ENCODE measurements around the gene PRRG4.

GRCh38 chr11:32831221-32831620 is 1.5 kb downstream of the PRRG4 start:
- TF ChIP-seq, protein P1, sequence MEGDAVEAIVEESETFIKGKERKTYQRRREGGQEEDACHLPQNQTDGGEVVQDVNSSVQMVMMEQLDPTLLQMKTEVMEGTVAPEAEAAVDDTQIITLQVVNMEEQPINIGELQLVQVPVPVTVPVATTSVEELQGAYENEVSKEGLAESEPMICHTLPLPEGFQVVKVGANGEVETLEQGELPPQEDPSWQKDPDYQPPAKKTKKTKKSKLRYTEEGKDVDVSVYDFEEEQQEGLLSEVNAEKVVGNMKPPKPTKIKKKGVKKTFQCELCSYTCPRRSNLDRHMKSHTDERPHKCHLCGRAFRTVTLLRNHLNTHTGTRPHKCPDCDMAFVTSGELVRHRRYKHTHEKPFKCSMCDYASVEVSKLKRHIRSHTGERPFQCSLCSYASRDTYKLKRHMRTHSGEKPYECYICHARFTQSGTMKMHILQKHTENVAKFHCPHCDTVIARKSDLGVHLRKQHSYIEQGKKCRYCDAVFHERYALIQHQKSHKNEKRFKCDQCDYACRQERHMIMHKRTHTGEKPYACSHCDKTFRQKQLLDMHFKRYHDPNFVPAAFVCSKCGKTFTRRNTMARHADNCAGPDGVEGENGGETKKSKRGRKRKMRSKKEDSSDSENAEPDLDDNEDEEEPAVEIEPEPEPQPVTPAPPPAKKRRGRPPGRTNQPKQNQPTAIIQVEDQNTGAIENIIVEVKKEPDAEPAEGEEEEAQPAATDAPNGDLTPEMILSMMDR (IDR thresholded peaks at IDR 0.05; ENCODE audit: poor library complexity), result no peak
- TF ChIP-seq EZH2 (IDR thresholded peaks at IDR 0.05; ENCODE audit: borderline replicate concordance), result no peak

Measured in hepatocyte (in vitro differentiated cells).